Kidney capillary endothelial cell (primary cell): ENCODE results near the gene SMIM43.

Source experiments
- DNase-seq: peaks from one replicate; pipeline ENCODE4 v3.0.0-alpha.2; 2018; ENCODE audit warnings: low spot score

Gene SMIM43

GRCh38 chr4:121764702-121765367 is at the start of gene SMIM43:
SMIM43 (minus strand) TSS chr4:121765164; CDS start chr4:121765105, 59 bp downstream.
- peak; percentile 31 for DNase-seq

DNA sequence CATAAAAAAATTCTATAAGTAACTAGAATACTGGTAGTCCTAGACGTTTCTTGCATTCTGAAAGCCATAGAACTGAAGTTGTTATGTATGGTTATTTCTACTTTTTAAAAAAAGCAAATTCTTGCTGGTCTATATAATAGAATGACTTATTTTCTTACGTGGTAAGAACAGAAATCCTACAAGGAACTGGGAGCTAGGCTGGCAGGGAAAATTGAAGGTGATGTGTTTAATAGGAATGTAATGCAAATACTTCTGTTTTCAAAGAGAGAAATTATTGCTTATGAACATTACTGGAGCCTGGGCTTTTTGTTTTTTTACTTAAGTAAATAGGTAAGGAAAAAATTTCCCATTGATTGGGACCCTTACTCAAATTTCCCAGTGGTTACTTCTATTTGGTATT is 49.8 kb upstream of the SMIM43 start:
- DNase-seq, result no peak

DNA sequence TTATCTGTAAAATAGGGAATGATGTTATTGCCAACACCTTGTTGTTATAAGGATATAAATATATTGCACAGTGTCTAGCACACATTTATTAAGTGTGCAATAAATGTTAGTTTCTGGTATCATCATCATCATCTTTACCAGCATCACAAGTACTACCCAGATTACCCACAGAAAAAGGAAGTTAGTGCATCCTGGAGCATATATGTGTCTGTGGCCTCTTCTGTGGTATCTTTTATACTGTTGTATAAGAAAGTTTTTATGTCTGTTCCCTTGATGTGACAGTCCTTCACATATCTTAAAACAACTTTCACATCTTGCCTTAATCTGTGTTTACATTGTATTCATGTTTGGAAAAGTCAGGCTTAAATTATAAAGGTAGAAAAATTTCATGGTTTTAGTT is 46.2 kb upstream of the SMIM43 start:
- DNase-seq, result no peak

GRCh38 chr4:121806411-121806810 is 41.4 kb upstream of the SMIM43 start:
- DNase-seq, result no peak

GRCh38 chr4:121801715-121802075 is 36.7 kb upstream of the SMIM43 start:
- no peak for DNase-seq

- peak; percentile 87 for DNase-seq
These were observed 36.2 kb upstream of the SMIM43 start, which contains the start of gene EXOSC9 for GRCh38 chr4:121800961-121801714. EXOSC9 (plus strand) TSS chr4:121801323; CDS start chr4:121801425, 102 bp downstream.

DNA sequence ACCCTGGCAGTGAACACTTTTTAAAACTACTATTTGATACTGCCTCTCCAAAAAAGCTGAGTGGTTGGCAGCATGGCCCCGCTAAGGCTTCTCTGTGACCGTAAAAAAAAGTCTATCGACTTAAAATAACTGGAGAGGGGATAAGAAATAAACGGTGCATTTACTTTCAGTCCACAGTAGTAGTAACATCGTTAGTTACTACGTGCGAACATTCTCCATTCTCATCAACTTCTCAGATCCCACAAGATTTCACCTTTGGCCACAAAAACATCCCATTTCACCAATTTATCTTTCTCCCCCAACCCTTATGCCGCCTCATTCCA is 35.6 kb upstream of the SMIM43 start:
- no peak for DNase-seq

- DNase-seq, result no peak
These were observed 35.0 kb upstream of the SMIM43 start for GRCh38 chr4:121799867-121800501.

DNA sequence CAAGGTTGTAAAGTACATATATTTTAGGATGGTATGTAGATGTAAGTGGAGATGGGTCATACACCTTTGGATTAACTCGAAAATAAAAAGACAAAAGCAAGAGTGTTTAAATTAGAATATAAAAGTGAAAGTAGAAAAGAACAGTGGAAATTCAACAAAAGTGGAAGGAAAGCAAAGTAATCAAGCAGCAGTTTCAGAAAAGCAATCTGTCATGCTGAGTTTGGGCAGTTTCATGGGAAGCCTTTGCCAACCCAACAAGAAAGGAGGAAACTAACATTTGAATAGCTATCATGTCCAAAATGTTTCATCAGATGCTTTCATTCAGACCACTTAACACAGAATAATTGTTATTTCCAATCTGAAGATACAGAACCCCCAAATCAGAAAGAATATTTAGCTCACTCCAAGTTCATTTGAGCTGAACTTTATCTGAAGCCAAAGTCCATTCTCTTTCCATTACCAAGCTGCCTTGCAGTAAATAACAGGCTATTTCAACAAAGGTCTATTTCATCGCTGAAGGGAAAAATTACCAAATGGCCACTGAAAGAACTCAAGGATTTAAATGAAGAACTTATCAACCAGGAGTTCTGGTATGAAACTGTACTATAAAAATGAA is 34.4 kb upstream of the SMIM43 start:
- no peak for DNase-seq

- DNase-seq, result no peak
These were observed 31.3 kb upstream of the SMIM43 start for GRCh38 chr4:121796283-121796682.

- DNase-seq, result no peak
These were observed 29.7 kb upstream of the SMIM43 start for GRCh38 chr4:121794505-121795188.

DNA sequence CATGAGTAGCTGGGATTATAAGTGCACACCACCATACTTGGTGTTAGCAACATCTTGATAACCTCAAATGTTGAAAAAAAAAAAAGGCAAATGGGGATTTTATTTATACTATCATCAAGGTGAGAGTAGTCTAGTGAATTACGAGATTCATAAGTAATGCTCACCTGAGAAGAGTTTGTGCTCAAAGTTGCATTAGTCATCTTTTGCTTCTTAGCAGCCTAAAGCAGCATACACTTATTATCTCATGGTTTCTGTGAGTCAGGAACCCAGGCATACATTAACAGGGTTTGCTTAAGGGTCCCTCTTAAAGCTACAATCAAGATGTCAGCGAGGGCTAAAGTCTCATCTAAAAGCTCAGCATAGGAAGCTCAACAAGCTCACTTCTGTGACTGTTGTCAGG is 28.0 kb upstream of the SMIM43 start:
- no peak for DNase-seq

GRCh38 chr4:121791481-121791880 is 26.5 kb upstream of the SMIM43 start:
- DNase-seq, result no peak

DNA sequence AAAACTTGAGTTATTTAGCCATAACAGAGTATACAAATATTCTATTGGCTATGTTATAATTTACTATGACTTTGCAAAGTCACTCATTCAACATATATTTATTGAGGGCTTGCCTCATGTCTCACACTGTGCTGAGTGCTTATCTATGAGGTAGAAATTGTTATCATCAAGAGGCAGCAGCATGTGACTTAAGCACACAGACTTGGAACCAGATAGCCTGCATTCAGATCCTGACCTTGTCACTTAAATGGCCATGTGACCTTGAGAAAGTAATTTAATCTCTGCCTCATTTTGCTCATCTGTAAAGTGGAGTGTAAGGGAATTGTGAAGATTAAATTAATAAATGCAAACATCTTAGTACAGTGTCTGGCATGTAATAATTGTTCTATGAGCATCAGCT is 26.0 kb upstream of the SMIM43 start:
- no peak for DNase-seq

DNA sequence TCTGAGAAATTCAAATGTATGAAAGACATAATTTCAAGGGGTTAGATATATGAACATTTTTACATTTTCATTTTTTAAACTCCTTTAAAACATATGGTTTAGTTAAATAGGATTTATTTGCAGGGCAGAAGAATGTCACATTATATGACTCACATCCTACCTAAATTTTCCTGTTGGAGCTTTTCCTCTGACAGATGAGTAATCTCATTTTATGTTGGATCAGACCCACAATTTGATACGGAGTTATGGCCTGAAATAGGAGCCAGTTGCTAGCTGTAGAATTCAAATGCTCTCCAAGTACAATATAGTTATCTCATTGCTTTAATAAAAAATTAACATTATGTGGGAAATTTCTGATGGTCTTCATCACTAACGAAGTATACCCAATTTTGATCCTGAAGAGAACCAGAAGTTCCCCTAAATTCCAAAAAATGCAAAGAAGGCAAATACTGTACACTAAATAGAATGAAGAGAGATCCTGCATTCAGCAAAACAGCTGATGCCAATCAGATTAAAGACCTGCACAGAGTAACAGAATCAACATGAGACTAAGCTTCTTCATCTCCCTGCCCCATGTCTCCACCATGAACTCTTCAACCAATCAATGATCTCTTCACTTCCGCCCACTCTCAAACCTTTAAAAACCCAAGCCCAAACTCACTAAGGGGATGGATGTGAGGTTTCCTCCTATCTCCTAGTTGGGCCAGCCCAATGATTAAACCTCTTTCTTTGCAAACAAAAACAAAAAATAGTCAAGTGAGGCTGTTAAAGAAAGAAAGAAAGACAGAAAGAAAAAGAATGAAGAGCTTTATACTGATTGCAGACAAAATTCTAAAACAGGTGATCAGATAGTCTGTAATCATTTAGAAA is 25.2 kb upstream of the SMIM43 start:
- DNase-seq, result peak; percentile 78

- DNase-seq, result no peak
These were observed 24.5 kb upstream of the SMIM43 start for GRCh38 chr4:121789455-121789854.

DNA sequence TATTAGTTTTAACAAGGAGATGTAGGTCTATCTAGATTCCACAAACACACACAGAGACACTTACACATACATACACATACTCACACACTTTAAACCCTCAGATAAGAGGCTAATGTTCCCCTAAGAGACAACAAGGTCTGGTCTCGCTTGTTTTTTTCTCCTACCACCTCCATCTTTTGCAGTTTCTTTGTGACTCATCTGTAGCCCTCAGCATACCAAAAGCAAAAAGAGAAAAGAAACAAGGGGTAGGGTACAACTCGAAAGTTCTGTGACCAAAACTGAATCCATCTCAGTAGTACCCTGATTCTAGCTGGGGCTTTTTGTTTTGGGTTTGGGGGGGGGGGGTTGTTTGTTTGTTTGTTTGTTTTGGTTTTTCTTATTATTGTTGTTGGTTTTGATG is 23.9 kb upstream of the SMIM43 start:
- no peak for DNase-seq

- DNase-seq, result no peak
These were observed 21.3 kb upstream of the SMIM43 start for GRCh38 chr4:121786221-121786620.

- DNase-seq, result no peak
These were observed 20.5 kb upstream of the SMIM43 start for GRCh38 chr4:121785479-121785878.

DNA sequence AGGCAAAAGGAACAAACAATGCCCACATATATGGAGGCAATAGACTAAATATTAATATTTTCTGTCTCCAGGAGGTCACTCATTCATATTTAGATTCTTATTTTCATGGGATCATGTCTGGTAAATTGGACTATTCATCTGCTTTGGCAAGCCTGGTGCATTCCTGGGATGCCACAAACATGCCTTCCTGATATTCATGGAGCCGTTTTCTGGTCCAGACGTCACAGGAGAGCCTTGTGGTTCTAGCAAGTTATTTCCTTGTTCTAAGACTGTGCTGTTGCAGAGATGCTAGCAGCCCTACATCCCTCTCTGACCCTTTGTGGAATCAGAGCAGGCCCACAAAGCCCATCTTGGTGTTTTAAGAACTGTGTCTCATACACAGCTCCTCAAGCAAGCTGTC is 20.0 kb upstream of the SMIM43 start:
- DNase-seq, result no peak

DNA sequence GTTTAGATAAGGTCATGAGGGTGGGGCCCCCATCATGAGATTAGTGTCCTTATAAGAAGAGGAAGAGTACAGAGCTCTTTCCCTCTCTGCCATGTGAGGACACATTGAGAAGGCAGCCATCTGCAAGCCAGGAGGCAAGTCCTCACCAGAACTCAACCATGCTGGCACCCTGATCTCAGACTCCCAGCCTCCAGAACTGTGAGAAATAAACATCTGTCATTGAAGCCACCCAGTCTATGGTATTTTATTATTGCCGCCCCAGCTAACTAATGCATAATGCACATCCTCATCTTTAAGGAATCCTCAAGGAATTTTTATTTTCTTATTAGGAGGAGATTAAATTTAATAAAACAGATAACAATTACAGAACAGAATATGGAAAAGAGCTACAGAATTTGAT is 19.4 kb upstream of the SMIM43 start:
- DNase-seq, result no peak
